ENCODE data around the gene CTDSPL2.
"Not testable (repeated sequence)": the region's sequence is repeated elsewhere in the genome, so short reads cannot be mapped to it uniquely, and the experiment has no call there.

CTDSPL2 gene

GRCh38 chr15:44541282-44541958 lies 114.0 kb downstream of the CTDSPL2 start:
- DNase-seq, result no peak

- DNase-seq, result no peak
Observed at GRCh38 chr15:44542596-44542995, 115.2 kb downstream of the CTDSPL2 start.

- not testable (repeated sequence) for DNase-seq
Observed at GRCh38 chr15:44544745-44545144, 117.3 kb downstream of the CTDSPL2 start.

- DNase-seq, result peak in 1 of 2 donors; percentile 35
Observed at GRCh38 chr15:44545913-44546802, 118.7 kb downstream of the CTDSPL2 start.

- not testable (repeated sequence) for DNase-seq
Observed at GRCh38 chr15:44549152-44549551, 121.7 kb downstream of the CTDSPL2 start.

- peak in 1 of 2 donors; percentile 10 for DNase-seq
Observed at GRCh38 chr15:44550256-44550655, 122.8 kb downstream of the CTDSPL2 start.

GRCh38 chr15:44550734-44551133 lies 123.3 kb downstream of the CTDSPL2 start:
- no peak for DNase-seq

- DNase-seq, result no peak
Observed at GRCh38 chr15:44554934-44555723, 127.7 kb downstream of the CTDSPL2 start.

GRCh38 chr15:44560926-44561325 lies 133.5 kb downstream of the CTDSPL2 start:
- not testable (repeated sequence) for DNase-seq

- no peak for DNase-seq
Observed at GRCh38 chr15:44565387-44566154, 138.1 kb downstream of the CTDSPL2 start.

- no peak for DNase-seq
Observed at GRCh38 chr15:44566155-44566540, 138.7 kb downstream of the CTDSPL2 start.

- no peak for DNase-seq
Observed at GRCh38 chr15:44568338-44568737, 140.9 kb downstream of the CTDSPL2 start.

GRCh38 chr15:44569316-44569715 lies 141.9 kb downstream of the CTDSPL2 start:
- DNase-seq, result no peak

- no peak for DNase-seq
Observed at GRCh38 chr15:44570361-44570760, 142.9 kb downstream of the CTDSPL2 start.

- DNase-seq, result no peak
Observed at GRCh38 chr15:44573386-44573785, 146.0 kb downstream of the CTDSPL2 start.

- DNase-seq, result no peak
Observed at GRCh38 chr15:44574734-44575133, 147.3 kb downstream of the CTDSPL2 start.
